HG03460 (cell line): ENCODE measurements around the gene PHOX2B.

ENCODE experiments used
- ATAC-seq: cut with Tn5 transposase; IDR thresholded peaks from one replicate; pipeline ENCODE4 v1.9.1; 2021; ENCODE audit not compliant: unreplicated experiment

PHOX2B gene

DNA sequence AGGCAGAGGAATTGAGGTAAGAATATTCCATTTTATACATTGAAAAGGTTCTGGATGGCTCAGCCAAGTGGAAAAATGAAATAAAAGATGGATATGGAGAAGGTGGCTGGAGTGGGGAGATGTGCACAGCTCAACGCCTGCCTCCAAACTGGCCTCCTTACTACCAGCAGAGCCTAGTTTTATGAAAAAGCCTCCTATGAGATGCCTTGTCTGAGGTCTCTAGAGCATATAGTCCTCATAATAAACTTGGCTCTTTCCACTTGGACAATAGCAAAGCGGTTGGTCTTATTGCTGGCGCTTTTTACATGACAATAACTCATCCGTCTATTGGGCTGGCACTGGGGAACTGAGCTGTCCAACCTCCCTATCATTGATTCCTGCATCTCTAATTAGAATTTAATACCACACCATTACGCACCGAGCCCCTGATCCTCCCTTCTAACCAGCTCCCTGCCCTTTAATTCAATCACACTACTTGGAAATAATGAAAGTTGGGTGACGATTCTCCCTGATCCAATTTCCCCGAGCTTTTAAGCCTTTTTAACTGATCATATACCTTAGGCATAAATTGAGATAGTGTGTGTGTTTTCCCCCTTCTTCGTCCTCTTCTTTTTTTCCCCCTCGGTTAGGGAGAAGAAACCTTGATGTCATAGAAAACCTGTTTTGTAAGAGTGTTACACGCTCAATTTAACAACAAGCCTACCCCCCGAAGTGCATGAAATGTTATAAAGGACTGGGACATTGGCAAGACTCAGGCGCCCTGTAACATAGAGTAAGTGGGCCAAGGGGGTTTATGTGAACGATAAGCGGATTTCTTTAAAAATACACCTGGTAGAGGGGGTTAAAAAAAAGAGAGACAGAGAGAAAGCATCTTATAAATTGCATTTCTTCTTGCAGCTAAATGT, at the start of gene PHOX2B:
Gene PHOX2B, minus strand, starts transcription at position 155 of the 905 bp plus-strand sequence. Its CDS starts 115 bp downstream, at position 40.
- ATAC-seq = no peak

DNA sequence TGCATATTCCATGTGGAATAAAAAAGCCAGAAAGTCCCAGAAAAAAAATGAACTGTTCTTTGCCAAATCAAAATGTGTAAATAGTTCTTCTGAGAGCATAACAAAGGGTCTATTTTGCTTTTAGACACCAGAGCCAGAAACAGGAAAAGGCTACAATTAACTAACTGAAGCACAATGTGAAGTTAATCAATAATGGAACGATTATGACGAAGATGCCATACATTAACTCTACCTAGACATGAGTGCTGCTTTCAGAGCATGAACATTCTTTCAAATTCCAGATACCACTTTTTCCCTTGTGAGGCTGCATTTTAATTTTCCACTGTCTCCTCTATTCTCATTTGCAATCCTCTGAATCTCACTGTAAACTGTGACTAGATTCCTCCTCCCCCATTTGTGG, 48.7 kb upstream of the PHOX2B start:
- no peak for ATAC-seq

DNA sequence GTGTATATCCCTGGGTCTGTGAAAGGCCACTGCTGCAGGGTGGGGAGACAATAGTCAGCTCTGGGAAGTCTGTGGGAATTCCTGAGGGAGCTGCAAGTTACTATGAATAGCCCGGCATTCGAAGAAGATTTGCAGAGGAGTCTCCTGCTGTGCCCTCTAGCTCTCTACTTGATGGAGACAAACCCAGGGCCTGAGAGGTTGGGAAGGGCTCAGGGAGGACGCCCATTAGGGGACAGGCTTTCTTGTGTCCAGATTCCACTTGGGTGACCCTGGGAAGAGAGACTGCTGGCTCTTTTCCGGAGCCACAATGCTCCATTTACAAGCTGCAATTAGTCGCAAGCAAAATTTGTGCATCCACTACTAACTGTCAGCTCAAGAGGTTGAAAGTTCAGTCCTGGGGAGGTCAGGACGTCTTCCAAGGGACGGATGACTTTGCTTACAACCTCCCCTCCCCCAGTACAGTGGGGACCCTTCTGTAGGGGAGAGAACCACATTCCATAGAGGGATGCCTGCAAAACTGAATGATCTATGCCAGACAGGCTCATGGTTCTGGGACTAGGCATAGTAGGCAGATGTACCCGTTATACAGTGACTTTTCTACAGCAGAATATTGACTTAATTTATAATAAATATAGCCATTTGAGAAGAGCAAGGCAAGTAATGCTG, 48.2 kb upstream of the PHOX2B start:
- ATAC-seq = no peak

DNA sequence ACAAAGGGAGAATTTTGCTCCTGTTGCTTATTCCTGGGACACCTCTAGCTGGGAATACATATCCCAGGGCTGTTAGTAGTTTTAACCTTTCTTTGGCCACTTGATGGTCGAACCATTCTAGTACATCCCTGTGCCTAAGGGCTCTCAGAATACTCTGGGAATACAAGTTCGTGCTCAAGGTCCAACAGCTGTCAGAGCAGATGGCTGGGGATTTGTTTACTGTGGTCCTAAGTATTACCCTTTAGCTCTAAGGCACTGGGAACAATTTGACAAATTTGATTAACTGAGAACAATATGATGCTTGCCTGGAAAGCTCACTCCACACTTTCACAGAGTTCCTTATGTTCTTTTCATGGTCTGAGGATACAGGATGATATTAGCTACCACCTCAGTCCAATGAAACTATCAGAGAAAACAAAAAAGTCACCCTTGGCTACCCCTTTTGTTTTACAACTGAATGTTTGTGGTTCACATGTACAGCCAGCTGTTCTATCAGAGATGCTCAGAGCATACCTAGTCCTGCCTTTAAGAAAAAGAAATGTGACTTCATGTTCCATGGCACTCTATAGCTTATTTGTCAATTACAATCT, 47.4 kb upstream of the PHOX2B start:
- no peak for ATAC-seq

DNA sequence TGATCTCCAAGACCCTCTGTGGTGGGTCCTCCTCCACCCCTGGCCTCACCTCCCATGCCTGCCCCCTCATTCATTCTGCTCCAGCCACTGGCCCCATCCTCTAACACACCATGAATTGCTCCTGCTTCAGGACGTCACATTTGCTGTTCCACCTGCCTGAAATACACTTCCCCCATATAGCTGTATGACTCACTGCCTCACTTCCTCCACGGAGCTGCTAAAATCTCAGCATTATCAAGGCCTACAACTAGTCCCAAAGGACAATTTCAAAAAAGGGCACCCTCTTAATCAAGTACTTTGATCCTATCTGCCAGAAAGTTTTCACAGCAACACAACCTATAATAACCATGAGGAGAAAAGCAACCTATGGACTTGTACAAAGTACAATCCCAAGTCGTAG, 43.6 kb upstream of the PHOX2B start:
- ATAC-seq = no peak

GRCh38 chr4:41791557-41791956, 43.0 kb upstream of the PHOX2B start:
- no peak for ATAC-seq

- ATAC-seq = no peak
Observed at GRCh38 chr4:41787931-41788330, 39.4 kb upstream of the PHOX2B start.

GRCh38 chr4:41785665-41786064, 37.1 kb upstream of the PHOX2B start:
- ATAC-seq = no peak

DNA sequence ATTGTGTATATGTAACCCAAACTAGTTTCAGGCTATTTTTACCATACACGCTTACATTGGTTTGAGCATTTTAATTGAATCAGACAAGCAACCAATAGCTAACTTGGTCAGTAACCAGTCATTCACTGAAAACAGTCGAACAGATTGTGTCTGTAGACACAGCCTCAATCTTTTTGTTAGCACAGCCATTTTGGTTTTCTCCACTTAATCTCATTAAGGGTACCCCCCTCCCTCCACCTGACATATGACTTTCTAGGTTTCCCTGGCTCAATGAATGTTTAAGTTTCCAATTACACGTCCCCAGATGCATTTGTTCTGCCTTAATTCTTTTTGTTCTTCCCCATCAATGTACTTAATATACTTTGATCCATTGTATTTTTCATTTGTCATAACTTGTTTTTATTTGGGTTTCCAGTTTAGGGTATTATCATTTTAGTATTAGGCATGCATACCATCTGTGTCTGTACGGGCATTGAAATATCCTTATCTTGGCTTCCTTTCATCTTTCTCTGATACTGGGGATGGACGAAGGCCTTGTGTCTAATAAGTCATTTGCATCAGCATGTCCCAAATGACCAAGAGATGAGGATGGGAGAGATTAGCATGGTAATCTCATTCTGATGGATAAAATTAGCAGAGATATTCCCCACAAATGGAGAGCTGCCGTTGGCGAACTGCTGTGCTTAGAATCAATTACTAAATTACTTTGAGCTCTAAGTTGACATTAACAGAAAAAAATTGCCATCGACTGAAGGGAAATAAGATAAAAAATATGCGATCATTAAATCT, 35.9 kb upstream of the PHOX2B start:
- no peak for ATAC-seq

DNA sequence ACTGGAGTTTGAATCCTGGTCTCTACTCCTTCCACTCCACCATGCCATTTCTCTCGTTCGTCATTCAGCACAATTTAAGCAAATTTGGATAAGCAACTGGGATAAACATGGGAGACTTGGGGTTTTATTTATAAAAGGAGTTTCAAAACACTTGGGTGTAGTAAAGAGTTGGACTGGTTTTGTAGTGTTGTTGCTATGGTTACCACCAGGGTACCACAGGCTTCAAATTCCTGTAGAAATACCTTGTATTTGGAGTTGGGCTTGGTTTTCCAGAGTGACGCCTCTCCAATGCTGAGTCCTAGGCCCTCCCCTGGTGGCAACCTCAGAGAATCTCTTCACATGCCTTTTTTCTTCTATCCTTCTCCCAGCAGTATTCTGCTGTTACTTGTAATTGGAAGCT, 27.9 kb upstream of the PHOX2B start:
- ATAC-seq = no peak

DNA sequence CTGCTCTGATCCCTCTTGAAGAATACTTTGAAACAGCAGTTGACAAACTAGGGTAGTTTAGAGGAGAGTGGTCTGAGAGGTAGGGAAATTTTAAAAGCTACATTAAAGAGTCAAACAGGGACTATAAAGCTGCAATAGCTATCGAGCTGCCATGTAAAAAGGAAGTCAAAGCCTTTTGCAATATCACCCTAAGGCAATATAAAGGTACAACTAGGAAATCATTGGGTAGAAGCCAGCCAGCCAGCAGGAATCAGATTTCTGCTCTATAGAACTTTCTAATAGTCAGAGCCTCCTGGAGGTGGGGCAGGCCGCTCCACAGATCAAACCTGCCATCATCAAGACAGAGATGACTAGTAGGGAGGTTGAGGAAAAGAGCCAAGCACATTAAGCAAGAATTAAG, 15.2 kb upstream of the PHOX2B start:
- ATAC-seq = no peak

DNA sequence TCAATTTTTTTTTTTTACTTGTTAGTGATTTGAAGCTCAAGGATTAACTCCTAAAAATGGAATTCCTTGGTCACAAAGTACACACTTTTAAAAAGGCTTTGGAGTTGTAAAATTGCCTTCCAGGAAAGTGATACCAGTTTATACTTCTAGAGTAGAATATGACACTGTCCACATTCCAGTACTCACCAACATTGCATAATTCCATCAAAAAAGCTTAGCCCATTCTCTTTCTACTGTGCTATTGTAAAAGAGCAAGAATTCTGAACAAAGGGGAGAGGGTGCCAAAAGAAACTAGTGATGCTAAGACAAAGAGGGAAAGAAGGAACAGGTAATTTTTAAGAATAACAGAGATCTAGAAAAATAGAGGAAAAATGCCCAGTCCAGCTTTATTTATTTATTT, 10.4 kb upstream of the PHOX2B start:
- ATAC-seq = no peak

DNA sequence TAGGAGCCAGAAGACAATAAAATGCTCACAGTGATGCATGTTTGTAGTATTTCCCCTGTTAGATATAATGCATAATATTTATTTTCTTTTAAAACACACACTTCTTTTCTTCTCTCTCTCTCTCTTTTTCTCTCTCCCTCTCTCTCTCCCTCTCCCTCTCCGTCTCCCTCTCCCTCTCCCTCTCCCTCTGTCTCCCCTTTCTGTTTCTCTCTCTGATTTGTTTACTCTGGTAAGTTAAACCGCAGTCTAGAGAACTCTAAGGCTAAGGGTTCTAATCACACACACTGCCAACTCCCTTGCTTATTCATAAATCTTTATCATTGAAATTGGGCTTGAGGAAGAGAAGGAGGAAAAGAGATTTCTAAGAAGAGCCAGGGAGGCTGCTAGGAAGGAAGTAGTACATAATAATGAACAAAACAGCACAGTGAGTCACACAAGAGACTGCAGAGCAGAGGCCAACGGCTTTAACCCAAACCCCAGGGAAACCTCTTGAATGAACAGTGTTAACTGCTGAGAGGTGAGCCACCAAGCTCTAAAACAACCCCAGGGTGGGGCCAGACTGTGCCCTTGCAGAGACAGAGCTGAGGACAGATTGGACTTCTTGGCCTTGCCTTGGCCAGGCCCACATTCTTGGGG, 9.1 kb upstream of the PHOX2B start:
- ATAC-seq = no peak

GRCh38 chr4:41753942-41754341, 5.4 kb upstream of the PHOX2B start:
- no peak for ATAC-seq

GRCh38 chr4:41752081-41752836, 3.7 kb upstream of the PHOX2B start:
- no peak for ATAC-seq

GRCh38 chr4:41751449-41752061, 3.0 kb upstream of the PHOX2B start:
- no peak for ATAC-seq

DNA sequence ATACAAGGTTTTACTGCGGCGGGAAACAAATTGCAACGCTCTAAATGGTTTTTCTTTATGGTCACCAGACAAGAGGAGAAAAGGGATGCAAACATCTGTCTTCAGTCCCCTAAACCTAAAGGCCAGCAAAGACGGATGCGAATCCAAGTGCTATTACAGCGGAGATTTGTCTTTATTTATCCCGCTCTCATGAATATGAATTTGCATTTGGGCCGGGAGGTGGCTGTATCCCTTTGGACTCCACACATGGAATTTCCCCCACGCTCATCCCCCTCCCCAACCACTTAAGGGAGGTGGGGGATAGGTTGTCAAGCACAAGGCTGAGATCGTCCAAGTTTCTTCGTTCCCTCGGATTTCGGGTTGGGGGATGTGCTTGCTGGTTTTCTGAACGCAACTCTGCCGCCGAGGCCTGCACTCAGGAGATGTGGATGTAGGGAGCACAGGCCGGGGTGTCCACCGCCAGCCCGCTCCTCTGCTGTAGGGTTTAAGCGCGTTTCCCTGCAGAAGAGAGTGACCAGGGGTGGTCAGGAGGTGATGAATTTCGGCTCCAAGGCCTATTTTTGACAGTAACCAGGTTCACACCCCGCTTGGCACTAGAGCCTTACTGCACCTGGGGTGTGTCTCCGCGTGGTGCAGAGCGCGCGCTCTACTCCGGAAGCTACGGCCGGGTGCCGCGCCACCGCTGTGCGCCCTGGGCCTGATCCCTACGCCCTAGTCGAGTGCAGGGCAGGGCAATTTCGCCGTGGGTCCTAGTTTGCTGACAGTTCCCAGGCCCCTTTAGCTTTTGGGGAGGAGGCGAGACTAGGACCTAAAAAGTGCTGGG, 2.3 kb upstream of the PHOX2B start:
- no peak for ATAC-seq

- no peak for ATAC-seq
Observed at GRCh38 chr4:41750121-41750625, 1.6 kb upstream of the PHOX2B start.
